ENCODE results near the gene DNASE2B. TPM values are rescaled to one million over a fixed set of nuclear protein-coding genes. Genes with fewer than 3 reads are reported as not detected.

The DNASE2B gene
- total RNA-seq, 1 experiment from 2014 or later = not detected

DNA sequence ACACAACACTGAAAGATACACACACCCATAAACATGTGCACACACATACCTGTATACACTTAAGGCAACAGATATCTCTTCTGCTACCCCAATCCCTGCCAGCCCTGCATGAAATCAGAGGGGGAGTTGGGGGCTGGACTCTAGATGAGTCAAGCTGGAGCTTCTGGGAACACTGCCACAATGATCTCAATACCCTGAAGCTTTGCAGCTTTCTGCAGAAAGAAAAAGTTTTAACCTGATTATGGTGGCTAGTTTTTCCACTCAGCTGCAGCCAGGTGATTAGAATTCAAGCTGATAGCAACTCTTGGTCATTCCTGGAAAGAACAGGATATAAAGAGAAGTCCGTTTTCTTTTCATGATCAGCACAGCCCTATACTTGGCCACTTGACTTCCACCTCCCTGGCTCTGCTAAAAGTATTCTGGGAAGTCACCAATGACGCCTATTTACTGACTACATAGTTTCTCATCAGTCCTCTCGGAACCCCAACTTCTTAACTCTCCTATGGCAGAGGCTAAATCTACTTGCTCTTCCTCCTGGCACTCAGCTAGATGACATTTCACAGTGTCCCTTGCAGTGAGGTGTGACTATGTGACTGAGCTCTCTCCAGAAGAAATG is 20.7 kb upstream of the DNASE2B start:
- H3K4me3 ChIP-seq = no peak overlapping the region
- TF ChIP-seq EZH2 (IDR thresholded peaks at IDR 0.05; ENCODE audit: low read depth) = no peak
- TF ChIP-seq, protein P1, sequence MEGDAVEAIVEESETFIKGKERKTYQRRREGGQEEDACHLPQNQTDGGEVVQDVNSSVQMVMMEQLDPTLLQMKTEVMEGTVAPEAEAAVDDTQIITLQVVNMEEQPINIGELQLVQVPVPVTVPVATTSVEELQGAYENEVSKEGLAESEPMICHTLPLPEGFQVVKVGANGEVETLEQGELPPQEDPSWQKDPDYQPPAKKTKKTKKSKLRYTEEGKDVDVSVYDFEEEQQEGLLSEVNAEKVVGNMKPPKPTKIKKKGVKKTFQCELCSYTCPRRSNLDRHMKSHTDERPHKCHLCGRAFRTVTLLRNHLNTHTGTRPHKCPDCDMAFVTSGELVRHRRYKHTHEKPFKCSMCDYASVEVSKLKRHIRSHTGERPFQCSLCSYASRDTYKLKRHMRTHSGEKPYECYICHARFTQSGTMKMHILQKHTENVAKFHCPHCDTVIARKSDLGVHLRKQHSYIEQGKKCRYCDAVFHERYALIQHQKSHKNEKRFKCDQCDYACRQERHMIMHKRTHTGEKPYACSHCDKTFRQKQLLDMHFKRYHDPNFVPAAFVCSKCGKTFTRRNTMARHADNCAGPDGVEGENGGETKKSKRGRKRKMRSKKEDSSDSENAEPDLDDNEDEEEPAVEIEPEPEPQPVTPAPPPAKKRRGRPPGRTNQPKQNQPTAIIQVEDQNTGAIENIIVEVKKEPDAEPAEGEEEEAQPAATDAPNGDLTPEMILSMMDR (conservative IDR thresholded peaks at IDR 0.05) = no peak
- POLR2A ChIA-PET (ENCODE audit: unreplicated experiment) = no interaction called here
- no peaks in the 10 kb centered on the region for H3K9me3 ChIP-seq (ENCODE audit: insufficient read depth, low read depth)
- peaks cover 26% of the 10 kb centered on the region for H3K4me1 ChIP-seq (replicated peaks; ENCODE audit: insufficient read depth)
- DNase-seq = no peak
- H3K27me3 ChIP-seq (ENCODE audit: insufficient read depth, low read depth) = no peaks in the 10 kb centered on the region
- no TSS peak for BruUV-seq (replicated peaks)
- no peak overlapping the region for H3K27ac ChIP-seq
- H4K20me1 ChIP-seq (ENCODE audit: insufficient read depth) = no peaks in the 10 kb centered on the region
- CTCF ChIA-PET = no interaction called here
- no peaks in the 10 kb centered on the region for H3K9me2 ChIP-seq (ENCODE audit: insufficient read depth)
- intact Hi-C loops (cut with micrococcal nuclease; ENCODE audit: unreplicated experiment) = no loop called here
- no peaks in the 10 kb centered on the region for H3K36me3 ChIP-seq (ENCODE audit: low read depth)
- H3K79me2 ChIP-seq (ENCODE audit: low read depth) = no peaks in the 10 kb centered on the region
- H2AFZ ChIP-seq = no peak overlapping the region
- H3F3A ChIP-seq (ENCODE audit: insufficient read depth, low read depth) = peaks cover 11% of the 10 kb centered on the region
- H3K4me2 ChIP-seq = no peak overlapping the region

DNA sequence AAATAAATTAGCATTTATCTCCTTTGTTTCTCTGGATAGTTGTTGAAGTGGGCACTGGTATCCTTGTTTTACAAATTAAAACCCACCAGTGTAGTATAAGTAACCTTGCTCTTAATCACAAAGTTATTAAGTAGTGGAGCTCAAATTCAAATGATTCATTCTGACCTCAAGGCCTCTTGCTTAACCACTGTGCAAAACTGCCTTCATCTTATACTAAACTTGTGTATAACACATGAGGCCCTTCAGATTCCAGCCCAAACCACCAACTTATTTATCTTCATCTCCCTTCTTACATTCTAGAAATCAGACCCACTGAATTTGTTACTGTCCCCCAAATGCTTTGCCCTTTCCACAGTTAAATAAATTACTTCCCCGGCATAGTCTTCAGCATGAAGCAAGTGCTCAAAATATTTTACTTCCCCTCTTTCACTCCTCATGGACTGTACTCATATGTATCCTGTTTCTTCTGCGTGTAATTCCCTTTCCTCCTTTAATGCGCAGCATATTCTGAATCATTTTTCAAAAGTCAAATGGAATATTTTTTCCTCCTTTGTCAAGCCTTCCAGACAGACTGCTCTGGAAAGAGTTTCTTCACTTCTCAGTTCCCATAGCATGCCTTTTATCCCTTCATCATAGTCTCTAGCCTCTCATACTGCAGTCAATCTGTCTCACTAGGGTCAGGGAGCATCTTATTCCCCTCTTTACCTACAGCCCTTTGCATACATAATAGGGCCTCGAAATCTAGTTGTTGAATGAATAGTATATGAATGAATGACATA is 19.0 kb upstream of the DNASE2B start:
- POLR2A ChIA-PET (ENCODE audit: unreplicated experiment) = interaction anchor here (0.5 kb wide), 1 partner anchor 217 kb away, joined by 4 read pairs; no protein-coding TSS in a partner anchor
- no peak overlapping the region for H2AFZ ChIP-seq
- peaks cover 18% of the 10 kb centered on the region for H3F3A ChIP-seq (ENCODE audit: insufficient read depth, low read depth)
- TF ChIP-seq, protein P1 (conservative IDR thresholded peaks at IDR 0.05) = no peak
- no peak for TF ChIP-seq EZH2 (IDR thresholded peaks at IDR 0.05; ENCODE audit: low read depth)
- H3K9me2 ChIP-seq (ENCODE audit: insufficient read depth) = no peaks in the 10 kb centered on the region
- H4K20me1 ChIP-seq (ENCODE audit: insufficient read depth) = no peaks in the 10 kb centered on the region
- H3K4me2 ChIP-seq = peak overlapping the region; percentile 5; the same call in 1 of the 2 replicates
- CTCF ChIA-PET = no interaction called here
- H3K27me3 ChIP-seq (ENCODE audit: insufficient read depth, low read depth) = no peaks in the 10 kb centered on the region
- H3K79me2 ChIP-seq (ENCODE audit: low read depth) = no peaks in the 10 kb centered on the region
- no peak overlapping the region for H3K4me3 ChIP-seq
- BruUV-seq (replicated peaks) = no TSS peak
- DNase-seq = peak in 1 of 2 experiments; percentile 58
- peaks cover 5% of the 10 kb centered on the region for H3K9me3 ChIP-seq (ENCODE audit: insufficient read depth, low read depth)
- H3K36me3 ChIP-seq (ENCODE audit: low read depth) = no peaks in the 10 kb centered on the region; the same call in 1 of the 2 replicates
- intact Hi-C loops (cut with micrococcal nuclease; ENCODE audit: unreplicated experiment) = no loop called here
- peaks cover 34% of the 10 kb centered on the region for H3K4me1 ChIP-seq (replicated peaks; ENCODE audit: insufficient read depth)
- no peak overlapping the region for H3K27ac ChIP-seq

DNA sequence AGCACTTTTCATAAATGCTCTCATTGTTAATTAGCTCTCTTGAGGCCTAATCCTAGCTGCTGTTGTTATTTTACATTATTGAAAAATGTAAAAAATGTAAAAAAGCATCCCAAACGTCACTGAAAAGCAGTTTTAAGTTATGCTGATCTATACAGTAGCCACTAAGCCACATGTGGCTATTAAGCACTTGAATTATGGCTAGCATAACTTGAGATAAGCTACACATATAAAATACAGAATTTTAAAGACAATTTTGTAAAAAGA is 18.4 kb upstream of the DNASE2B start:
- H2AFZ ChIP-seq = no peak overlapping the region
- H3F3A ChIP-seq (ENCODE audit: insufficient read depth, low read depth) = peaks cover 18% of the 10 kb centered on the region
- H3K4me3 ChIP-seq = no peak overlapping the region
- no peaks in the 10 kb centered on the region for H4K20me1 ChIP-seq (ENCODE audit: insufficient read depth)
- no TSS peak for BruUV-seq (replicated peaks)
- H3K27ac ChIP-seq = no peak overlapping the region
- no peaks in the 10 kb centered on the region; the same call in 1 of the 2 replicates for H3K36me3 ChIP-seq (ENCODE audit: low read depth)
- POLR2A ChIA-PET (ENCODE audit: unreplicated experiment) = interaction anchor here (0.5 kb wide), 1 partner anchor 218 kb away, joined by 4 read pairs; no protein-coding TSS in a partner anchor
- no peaks in the 10 kb centered on the region for H3K27me3 ChIP-seq (ENCODE audit: insufficient read depth, low read depth)
- no peaks in the 10 kb centered on the region for H3K79me2 ChIP-seq (ENCODE audit: low read depth)
- DNase-seq = no peak
- intact Hi-C loops (cut with micrococcal nuclease; ENCODE audit: unreplicated experiment) = no loop called here
- TF ChIP-seq, protein P1 (conservative IDR thresholded peaks at IDR 0.05) = no peak
- no peak for TF ChIP-seq EZH2 (IDR thresholded peaks at IDR 0.05; ENCODE audit: low read depth)
- no peaks in the 10 kb centered on the region for H3K9me2 ChIP-seq (ENCODE audit: insufficient read depth)
- no peak overlapping the region; the same call in 1 of the 2 replicates for H3K4me2 ChIP-seq
- peaks cover 5% of the 10 kb centered on the region for H3K9me3 ChIP-seq (ENCODE audit: insufficient read depth, low read depth)
- CTCF ChIA-PET = no interaction called here
- peaks cover 34% of the 10 kb centered on the region for H3K4me1 ChIP-seq (replicated peaks; ENCODE audit: insufficient read depth)

Measured in PC-9 (cell line).